Mesothelial cell of epicardium (in vitro differentiated cells): ENCODE measurements around the gene ARL6IP1. TPM values are rescaled to one million over a fixed set of nuclear protein-coding genes. Genes with fewer than 3 reads are reported as not detected.

Source experiments
- DNase-seq, 2 experiments: peaks; one replicate each; pipeline ENCODE4 v3.0.0; 2021; ENCODE audit warnings: low spot score in 2 of 2; ENCODE audit not compliant: unreplicated experiment in 2 of 2
- H3K27ac Mint-ChIP-seq: 2 replicates; pipeline ENCODE4 v1.8.0; 2021; ENCODE audit warnings: mixed read lengths
- H3K27me3 Mint-ChIP-seq: 2 replicates; pipeline ENCODE4 v1.8.0; 2021; ENCODE audit warnings: low read depth, mixed read lengths
- H3K36me3 Mint-ChIP-seq: 2 replicates; pipeline ENCODE4 v1.8.0; 2021; ENCODE audit warnings: mixed read lengths
- H3K4me1 Mint-ChIP-seq: 2 replicates; pipeline ENCODE4 v1.8.0; 2021; ENCODE audit warnings: mixed read lengths
- H3K4me3 Mint-ChIP-seq: 2 replicates; pipeline ENCODE4 v1.8.0; 2021; ENCODE audit warnings: mild to moderate bottlenecking, moderate library complexity, mixed read lengths
- H3K9me3 Mint-ChIP-seq: 2 replicates; pipeline ENCODE4 v1.8.0; 2021; ENCODE audit warnings: mixed read lengths
- total RNA-seq: library from RNA; stranded (reverse); gene quantifications from 3 replicates; pipeline ENCODE4 v1.2.1, GENCODE V29; 2021
- TF ChIP-seq, protein P1 (sequence below): fragments of 200-600 bp; sonication (generic); IDR thresholded peaks from one replicate; pipeline ENCODE4 v1.5.0; 2021; ENCODE audit warnings: antibody characterized with exemption; ENCODE audit not compliant: unreplicated experiment

The ARL6IP1 gene
- total RNA-seq, 1 donor from 2014 or later, result 130 TPM

DNA sequence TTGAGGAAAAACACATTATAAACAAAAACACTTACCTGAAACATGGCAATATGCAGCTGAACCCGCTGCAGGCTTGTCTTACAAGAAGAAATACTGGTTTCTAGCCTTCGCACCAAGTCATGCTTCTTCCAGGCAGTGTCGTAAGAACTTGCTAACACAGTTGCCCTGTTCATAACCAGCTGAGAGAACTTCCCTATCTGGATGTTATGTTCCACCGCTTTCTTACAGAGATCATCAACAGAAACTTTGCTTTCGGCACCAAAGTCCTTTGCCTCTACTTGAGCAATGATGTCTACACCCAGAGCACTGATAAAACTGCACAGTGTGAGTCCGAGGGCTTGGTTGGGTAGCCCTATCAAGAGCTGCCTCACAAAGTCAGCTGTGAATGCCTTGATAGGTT is 27.9 kb upstream of the ARL6IP1 start:
- Mint-ChIP-seq H3K36me3 (peaks cover 29% of the 10 kb centered on the region), H3K4me1 (no peaks in the 10 kb centered on the region), H3K27me3 (no peaks in the 10 kb centered on the region), H3K27ac (no peak overlapping the region), H3K9me3 (no peaks in the 10 kb centered on the region), H3K4me3 (no peak overlapping the region)
- TF ChIP-seq, protein P1, sequence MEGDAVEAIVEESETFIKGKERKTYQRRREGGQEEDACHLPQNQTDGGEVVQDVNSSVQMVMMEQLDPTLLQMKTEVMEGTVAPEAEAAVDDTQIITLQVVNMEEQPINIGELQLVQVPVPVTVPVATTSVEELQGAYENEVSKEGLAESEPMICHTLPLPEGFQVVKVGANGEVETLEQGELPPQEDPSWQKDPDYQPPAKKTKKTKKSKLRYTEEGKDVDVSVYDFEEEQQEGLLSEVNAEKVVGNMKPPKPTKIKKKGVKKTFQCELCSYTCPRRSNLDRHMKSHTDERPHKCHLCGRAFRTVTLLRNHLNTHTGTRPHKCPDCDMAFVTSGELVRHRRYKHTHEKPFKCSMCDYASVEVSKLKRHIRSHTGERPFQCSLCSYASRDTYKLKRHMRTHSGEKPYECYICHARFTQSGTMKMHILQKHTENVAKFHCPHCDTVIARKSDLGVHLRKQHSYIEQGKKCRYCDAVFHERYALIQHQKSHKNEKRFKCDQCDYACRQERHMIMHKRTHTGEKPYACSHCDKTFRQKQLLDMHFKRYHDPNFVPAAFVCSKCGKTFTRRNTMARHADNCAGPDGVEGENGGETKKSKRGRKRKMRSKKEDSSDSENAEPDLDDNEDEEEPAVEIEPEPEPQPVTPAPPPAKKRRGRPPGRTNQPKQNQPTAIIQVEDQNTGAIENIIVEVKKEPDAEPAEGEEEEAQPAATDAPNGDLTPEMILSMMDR, result no peak
- DNase-seq, result no peak

DNA sequence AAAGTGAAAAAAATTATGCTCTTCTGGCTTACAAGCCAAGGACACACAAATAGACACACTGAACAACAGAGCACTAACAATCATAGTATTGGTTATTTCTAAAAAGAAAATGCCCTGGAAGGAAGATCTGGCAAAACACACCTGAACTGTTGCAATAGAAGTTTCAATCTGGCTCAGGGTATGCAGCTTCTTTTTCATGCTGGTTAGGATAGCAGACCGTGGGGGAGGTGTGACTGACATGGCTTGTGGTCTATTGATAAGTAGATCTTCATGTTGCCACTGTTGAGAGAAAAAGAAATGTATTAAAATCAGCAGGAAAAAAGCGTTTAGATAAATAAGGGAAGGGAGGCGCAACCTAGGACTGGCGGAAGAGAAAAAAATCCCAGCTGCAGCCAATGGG is 26.5 kb upstream of the ARL6IP1 start:
- Mint-ChIP-seq H3K4me1 (no peaks in the 10 kb centered on the region), H3K9me3 (no peaks in the 10 kb centered on the region), H3K36me3 (peaks cover 22% of the 10 kb centered on the region), H3K27me3 (no peaks in the 10 kb centered on the region), H3K27ac (no peak overlapping the region), H3K4me3 (no peak overlapping the region)
- TF ChIP-seq, protein P1, result no peak
- DNase-seq, result no peak

- H3K4me3 Mint-ChIP-seq, result no peak overlapping the region
- no peak for DNase-seq
- TF ChIP-seq, protein P1, result no peak
- no peaks in the 10 kb centered on the region for H3K9me3 Mint-ChIP-seq
- no peaks in the 10 kb centered on the region for H3K4me1 Mint-ChIP-seq
- no peak overlapping the region for H3K27ac Mint-ChIP-seq
- peaks cover 32% of the 10 kb centered on the region for H3K36me3 Mint-ChIP-seq
- H3K27me3 Mint-ChIP-seq, result no peaks in the 10 kb centered on the region
Measured at GRCh38 chr16:18816286-18816685, 14.9 kb upstream of the ARL6IP1 start.

DNA sequence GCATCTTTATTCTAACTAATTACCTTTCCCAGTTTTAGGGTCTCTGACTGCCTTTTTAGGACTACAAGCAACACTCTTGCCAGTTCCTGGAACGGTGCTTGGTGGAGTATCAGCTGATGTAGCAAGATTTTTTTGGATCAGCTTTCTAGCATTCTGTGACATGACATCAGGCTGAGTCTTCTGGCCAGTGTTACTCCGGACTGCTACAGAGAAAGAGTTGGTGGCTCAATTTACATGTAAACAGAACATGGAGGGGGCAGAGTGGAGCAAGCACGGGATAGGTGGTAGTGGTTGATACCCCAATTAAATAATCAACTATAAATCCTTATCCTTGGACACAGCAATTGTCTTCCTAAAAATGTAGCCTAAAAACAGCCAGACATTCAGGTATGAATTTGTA is 10.6 kb upstream of the ARL6IP1 start:
- Mint-ChIP-seq H3K9me3 (no peaks in the 10 kb centered on the region), H3K4me1 (no peaks in the 10 kb centered on the region), H3K4me3 (no peak overlapping the region), H3K36me3 (peaks cover 43% of the 10 kb centered on the region), H3K27ac (no peak overlapping the region), H3K27me3 (no peaks in the 10 kb centered on the region)
- TF ChIP-seq, protein P1, result no peak
- no peak for DNase-seq

- TF ChIP-seq, protein P1, result no peak
- peaks cover under 1% of the 10 kb centered on the region for H3K4me1 Mint-ChIP-seq
- DNase-seq, result no peak
- no peaks in the 10 kb centered on the region for H3K27me3 Mint-ChIP-seq
- H3K27ac Mint-ChIP-seq, result no peak overlapping the region
- H3K36me3 Mint-ChIP-seq, result peaks cover 45% of the 10 kb centered on the region
- no peak overlapping the region for H3K4me3 Mint-ChIP-seq
- H3K9me3 Mint-ChIP-seq, result no peaks in the 10 kb centered on the region
Measured at GRCh38 chr16:18809165-18809564, 7.8 kb upstream of the ARL6IP1 start.

DNA sequence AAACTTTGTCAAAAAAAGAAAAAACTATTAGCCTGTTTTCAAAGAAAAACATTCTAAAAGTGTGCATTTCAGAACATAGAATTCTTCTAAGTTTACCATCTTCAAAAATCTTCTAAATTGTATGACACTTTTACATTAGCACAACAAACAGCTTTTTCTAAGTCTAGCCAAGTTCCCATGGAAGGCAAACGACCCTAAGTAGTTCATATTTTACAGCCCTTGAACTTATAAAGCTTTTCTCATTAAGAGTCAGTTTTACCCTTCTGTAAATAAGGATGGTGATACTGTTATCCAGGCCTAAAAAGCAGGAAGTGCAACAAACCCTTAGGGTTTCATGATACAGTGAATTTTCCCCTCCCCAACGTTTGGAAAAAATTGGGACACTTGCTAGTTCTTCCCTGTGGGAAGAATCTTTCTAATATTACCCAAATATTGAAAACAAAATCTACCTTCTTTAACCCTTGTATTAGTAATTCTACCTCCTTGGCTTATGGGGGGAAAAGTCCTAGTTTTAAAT is 4.0 kb upstream of the ARL6IP1 start:
- H3K36me3 Mint-ChIP-seq, result peaks cover 23% of the 10 kb centered on the region
- no peaks in the 10 kb centered on the region for H3K27me3 Mint-ChIP-seq
- TF ChIP-seq, protein P1, result no peak
- no peaks in the 10 kb centered on the region for H3K9me3 Mint-ChIP-seq
- H3K4me3 Mint-ChIP-seq, result no peak overlapping the region
- peaks cover 13% of the 10 kb centered on the region for H3K4me1 Mint-ChIP-seq
- no peak overlapping the region for H3K27ac Mint-ChIP-seq
- DNase-seq, result no peak
